OCI-LY7 (cell line): ENCODE measurements around the gene PRKN.

Source experiments
- CTCF ChIP-seq: fragments of 200-600 bp; sonication (generic); conservative IDR thresholded peaks from 2 replicates; pipeline ENCODE4 v1.5.1; 2014; ENCODE audit warnings: mild to moderate bottlenecking, antibody characterized with exemption, low read length, moderate library complexity, mixed read lengths
- EZH2phosphoT487 ChIP-seq: fragments of 200-600 bp; sonication (generic); IDR thresholded peaks from 2 replicates; pipeline ENCODE4 v1.6.1; 2018; ENCODE audit warnings: low read depth, borderline replicate concordance, mild to moderate bottlenecking, mixed run types, antibody characterized with exemption, low read length, moderate library complexity, mixed read lengths

GRCh38 chr6:162258647-162259046 is 468.9 kb downstream of the PRKN start:
- TF ChIP-seq CTCF (no peak), EZH2phosphoT487 (no peak)
